Neural progenitor cell (in vitro differentiated cells): ENCODE results near the gene NEMP1.

Experiments used
- EZH2 ChIP-seq: fragments of 200-600 bp; sonication (generic); IDR thresholded peaks from 2 replicates; pipeline ENCODE4 v1.6.1; 2017; ENCODE audit warnings: antibody characterized with exemption, mild to moderate bottlenecking, moderate library complexity
- TF ChIP-seq, protein P1 (sequence below): fragments of 200-600 bp; sonication (generic); IDR thresholded peaks from 2 replicates; pipeline ENCODE4 v1.5.1; 2017; ENCODE audit warnings: antibody characterized with exemption, mild to moderate bottlenecking

DNA sequence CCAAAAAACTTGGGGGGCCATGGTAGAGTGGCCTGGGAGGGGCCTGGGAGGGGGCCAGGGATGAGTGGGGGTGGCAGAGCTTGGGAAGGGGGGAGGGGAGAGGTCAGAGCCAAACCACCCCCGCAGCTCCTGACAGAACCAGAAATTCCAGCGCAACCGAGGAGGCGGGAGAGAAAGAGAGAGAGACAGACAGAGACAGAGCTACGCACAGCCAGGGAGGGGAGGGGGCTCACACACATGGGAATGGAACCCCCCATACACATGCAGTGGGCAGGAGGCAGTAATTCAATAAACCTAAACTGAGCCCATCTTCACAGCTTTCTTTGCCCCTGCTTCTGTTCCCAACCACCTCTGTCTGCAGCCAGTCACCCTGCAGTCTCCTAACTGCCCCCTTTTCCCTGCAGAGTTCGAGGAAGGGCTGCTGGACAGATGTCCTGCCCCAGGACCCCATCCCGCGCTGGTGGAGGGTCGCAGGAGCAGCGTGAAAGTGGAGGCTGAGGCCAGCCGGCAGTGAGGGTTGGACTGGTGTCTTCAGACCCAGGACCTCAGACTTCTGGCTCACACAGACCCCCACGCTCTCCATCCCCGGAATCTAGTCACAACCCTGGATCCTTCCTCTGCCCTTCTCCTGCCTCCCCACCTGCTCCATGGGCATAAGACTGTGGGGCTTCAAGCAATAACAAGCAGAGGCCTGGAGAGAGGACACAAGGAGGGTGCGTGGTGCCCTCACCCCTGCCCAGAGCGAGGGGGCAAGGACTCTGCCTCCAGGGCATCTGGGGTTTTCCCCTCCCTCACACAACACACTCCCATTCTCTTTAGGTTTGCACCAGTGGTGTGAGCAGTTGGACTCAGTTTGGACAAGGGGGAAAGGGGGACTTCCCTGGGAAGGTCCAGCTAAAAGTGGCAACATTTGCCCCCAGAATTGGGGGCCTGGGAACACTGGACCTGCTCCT is 15.9 kb upstream of the NEMP1 start:
- TF ChIP-seq, protein P1, sequence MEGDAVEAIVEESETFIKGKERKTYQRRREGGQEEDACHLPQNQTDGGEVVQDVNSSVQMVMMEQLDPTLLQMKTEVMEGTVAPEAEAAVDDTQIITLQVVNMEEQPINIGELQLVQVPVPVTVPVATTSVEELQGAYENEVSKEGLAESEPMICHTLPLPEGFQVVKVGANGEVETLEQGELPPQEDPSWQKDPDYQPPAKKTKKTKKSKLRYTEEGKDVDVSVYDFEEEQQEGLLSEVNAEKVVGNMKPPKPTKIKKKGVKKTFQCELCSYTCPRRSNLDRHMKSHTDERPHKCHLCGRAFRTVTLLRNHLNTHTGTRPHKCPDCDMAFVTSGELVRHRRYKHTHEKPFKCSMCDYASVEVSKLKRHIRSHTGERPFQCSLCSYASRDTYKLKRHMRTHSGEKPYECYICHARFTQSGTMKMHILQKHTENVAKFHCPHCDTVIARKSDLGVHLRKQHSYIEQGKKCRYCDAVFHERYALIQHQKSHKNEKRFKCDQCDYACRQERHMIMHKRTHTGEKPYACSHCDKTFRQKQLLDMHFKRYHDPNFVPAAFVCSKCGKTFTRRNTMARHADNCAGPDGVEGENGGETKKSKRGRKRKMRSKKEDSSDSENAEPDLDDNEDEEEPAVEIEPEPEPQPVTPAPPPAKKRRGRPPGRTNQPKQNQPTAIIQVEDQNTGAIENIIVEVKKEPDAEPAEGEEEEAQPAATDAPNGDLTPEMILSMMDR, result no peak
- no peak for TF ChIP-seq EZH2
